OCI-LY7 (cell line): ENCODE data around the gene CNTN4.

Experiments
- EZH2phosphoT487 ChIP-seq: fragments of 200-600 bp; sonication (generic); IDR thresholded peaks from 2 replicates; pipeline ENCODE4 v1.6.1; 2018; ENCODE audit warnings: low read depth, borderline replicate concordance, mild to moderate bottlenecking, mixed run types, antibody characterized with exemption, low read length, moderate library complexity, mixed read lengths
- TF ChIP-seq, protein P1 (sequence below): fragments of 200-600 bp; sonication (generic); conservative IDR thresholded peaks from 2 replicates; pipeline ENCODE4 v1.5.1; 2014; ENCODE audit warnings: mild to moderate bottlenecking, antibody characterized with exemption, low read length, moderate library complexity, mixed read lengths

DNA sequence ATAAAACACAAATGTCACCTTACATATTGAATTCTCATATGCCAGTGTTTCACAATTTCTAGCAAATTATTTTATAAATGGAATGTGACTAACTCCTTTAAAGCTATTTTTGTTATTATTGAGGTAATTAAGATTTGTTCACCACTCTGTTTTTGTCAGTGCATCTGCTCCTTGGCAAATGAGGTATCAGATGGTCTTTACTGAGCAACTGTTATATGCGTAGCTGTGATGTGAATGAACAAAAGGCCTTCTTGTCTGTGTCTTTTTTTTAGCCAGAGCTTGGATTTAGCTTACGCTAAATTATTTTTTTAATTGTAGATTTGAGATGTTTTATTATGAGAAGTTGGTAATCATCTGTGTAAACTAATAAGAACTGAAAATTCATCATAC, 886.2 kb downstream of the CNTN4 start:
- TF ChIP-seq, protein P1, sequence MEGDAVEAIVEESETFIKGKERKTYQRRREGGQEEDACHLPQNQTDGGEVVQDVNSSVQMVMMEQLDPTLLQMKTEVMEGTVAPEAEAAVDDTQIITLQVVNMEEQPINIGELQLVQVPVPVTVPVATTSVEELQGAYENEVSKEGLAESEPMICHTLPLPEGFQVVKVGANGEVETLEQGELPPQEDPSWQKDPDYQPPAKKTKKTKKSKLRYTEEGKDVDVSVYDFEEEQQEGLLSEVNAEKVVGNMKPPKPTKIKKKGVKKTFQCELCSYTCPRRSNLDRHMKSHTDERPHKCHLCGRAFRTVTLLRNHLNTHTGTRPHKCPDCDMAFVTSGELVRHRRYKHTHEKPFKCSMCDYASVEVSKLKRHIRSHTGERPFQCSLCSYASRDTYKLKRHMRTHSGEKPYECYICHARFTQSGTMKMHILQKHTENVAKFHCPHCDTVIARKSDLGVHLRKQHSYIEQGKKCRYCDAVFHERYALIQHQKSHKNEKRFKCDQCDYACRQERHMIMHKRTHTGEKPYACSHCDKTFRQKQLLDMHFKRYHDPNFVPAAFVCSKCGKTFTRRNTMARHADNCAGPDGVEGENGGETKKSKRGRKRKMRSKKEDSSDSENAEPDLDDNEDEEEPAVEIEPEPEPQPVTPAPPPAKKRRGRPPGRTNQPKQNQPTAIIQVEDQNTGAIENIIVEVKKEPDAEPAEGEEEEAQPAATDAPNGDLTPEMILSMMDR, result no peak
- TF ChIP-seq EZH2phosphoT487, result no peak
